Measurements from ENCODE around the gene PKHD1. TPM values are rescaled to one million over a fixed set of nuclear protein-coding genes. Genes with fewer than 3 reads are reported as not detected.

The PKHD1 gene
- total and polyA plus RNA-seq, 4 donors, result 0.06 TPM; not detected in 3

- WGBS, 2 donors, result 93 to 94% methylated on average over 9 of the region's 9 CpGs
- H3K9me3 ChIP-seq (ENCODE audit: control insufficient read depth, low read length), result no peaks in the 10 kb centered on the region
- DNase-seq (no peak), ATAC-seq (ENCODE audit: low FRiP score) (no peak)
- H3K4me1 ChIP-seq (ENCODE audit: control insufficient read depth in 1 of 2, insufficient read depth in 2 of 2, low read length in 2 of 2), result no peaks in the 10 kb centered on the region
- intact Hi-C loops (cut with DNase I), result no loop called here
- peaks cover 0 to 2% of the 10 kb centered on the region in 2 donors for H3K27me3 ChIP-seq (ENCODE audit: control insufficient read depth in 1 of 2, insufficient read depth in 2 of 2, low read length in 1 of 2)
- H3K36me3 ChIP-seq (ENCODE audit: control insufficient read depth in 1 of 2, insufficient read depth in 2 of 2, low read length in 1 of 2), result no peaks in the 10 kb centered on the region
- H3K27ac ChIP-seq (ENCODE audit: low read depth in 1 of 2, low read length in 2 of 2), result no peak overlapping the region
- no peak overlapping the region for H3K4me3 ChIP-seq (ENCODE audit: low read length in 2 of 2)
Measured at GRCh38 chr6:51976374-51976773, 111.0 kb downstream of the PKHD1 start.

GRCh38 chr6:51972659-51973058 lies 114.8 kb downstream of the PKHD1 start:
- no peaks in the 10 kb centered on the region for H3K36me3 ChIP-seq (ENCODE audit: control insufficient read depth in 1 of 2, insufficient read depth in 2 of 2, low read length in 1 of 2)
- H3K4me3 ChIP-seq (ENCODE audit: low read length in 2 of 2), result no peak overlapping the region
- DNase-seq (no peak), ATAC-seq (ENCODE audit: low FRiP score) (no peak)
- peaks cover 0 to 2% of the 10 kb centered on the region in 2 donors for H3K27me3 ChIP-seq (ENCODE audit: control insufficient read depth in 1 of 2, insufficient read depth in 2 of 2, low read length in 1 of 2)
- 56 to 61% methylated on average over 3 of the region's 3 CpGs for WGBS, 2 donors
- H3K4me1 ChIP-seq (ENCODE audit: control insufficient read depth in 1 of 2, insufficient read depth in 2 of 2, low read length in 2 of 2), result no peaks in the 10 kb centered on the region
- no peak overlapping the region for H3K27ac ChIP-seq (ENCODE audit: low read depth in 1 of 2, low read length in 2 of 2)
- intact Hi-C loops (cut with DNase I), result no loop called here
- no peaks in the 10 kb centered on the region for H3K9me3 ChIP-seq (ENCODE audit: control insufficient read depth, low read length)

GRCh38 chr6:51968265-51968664 lies 119.1 kb downstream of the PKHD1 start:
- H3K27me3 ChIP-seq (ENCODE audit: control insufficient read depth in 1 of 2, insufficient read depth in 2 of 2, low read length in 1 of 2), result no peaks in the 10 kb centered on the region
- no peak for DNase-seq

GRCh38 chr6:51965222-51965801 lies 122.1 kb downstream of the PKHD1 start:
- H3K27me3 ChIP-seq (ENCODE audit: control insufficient read depth in 1 of 2, insufficient read depth in 2 of 2, low read length in 1 of 2), result no peaks in the 10 kb centered on the region
- no peak for DNase-seq
- 56 to 66% methylated on average over 3 of the region's 3 CpGs for WGBS, 2 donors
- intact Hi-C loops (cut with DNase I), result no loop called here
- no peaks in the 10 kb centered on the region for H3K36me3 ChIP-seq (ENCODE audit: control insufficient read depth in 1 of 2, insufficient read depth in 2 of 2, low read length in 1 of 2)
- H3K4me1 ChIP-seq (ENCODE audit: control insufficient read depth in 1 of 2, insufficient read depth in 2 of 2, low read length in 2 of 2), result no peaks in the 10 kb centered on the region
- no peak overlapping the region for H3K4me3 ChIP-seq (ENCODE audit: low read length in 2 of 2)
- no peak for ATAC-seq (ENCODE audit: low FRiP score)
- no peaks in the 10 kb centered on the region for H3K9me3 ChIP-seq (ENCODE audit: control insufficient read depth, low read length)
- H3K27ac ChIP-seq (ENCODE audit: low read depth in 1 of 2, low read length in 2 of 2), result no peak overlapping the region

More at GRCh38 chr6:51968265-51968664, 119.1 kb downstream of the PKHD1 start:
- intact Hi-C loops (cut with DNase I), result no loop called here
- Histone ChIP-seq H3K36me3 (ENCODE audit: control insufficient read depth in 1 of 2, insufficient read depth in 2 of 2, low read length in 1 of 2) (no peaks in the 10 kb centered on the region), H3K9me3 (ENCODE audit: control insufficient read depth, low read length) (no peaks in the 10 kb centered on the region), H3K4me1 (ENCODE audit: control insufficient read depth in 1 of 2, insufficient read depth in 2 of 2, low read length in 2 of 2) (no peaks in the 10 kb centered on the region), H3K27ac (ENCODE audit: low read depth in 1 of 2, low read length in 2 of 2) (no peak overlapping the region), H3K4me3 (ENCODE audit: low read length in 2 of 2) (no peak overlapping the region)
- WGBS, 2 donors, result 78 to 83% methylated on average over 2 of the region's 2 CpGs
- ATAC-seq (ENCODE audit: low FRiP score), result no peak

GRCh38 chr6:51963980-51964379 lies 123.4 kb downstream of the PKHD1 start:
- H3K4me1 ChIP-seq (ENCODE audit: control insufficient read depth in 1 of 2, insufficient read depth in 2 of 2, low read length in 2 of 2), result no peaks in the 10 kb centered on the region
- no peak overlapping the region for H3K4me3 ChIP-seq (ENCODE audit: low read length in 2 of 2)
- WGBS, 2 donors, result 29 to 42% methylated on average over 4 of the region's 4 CpGs
- intact Hi-C loops (cut with DNase I), result no loop called here
- H3K27me3 ChIP-seq (ENCODE audit: control insufficient read depth in 1 of 2, insufficient read depth in 2 of 2, low read length in 1 of 2), result no peaks in the 10 kb centered on the region
- ATAC-seq (ENCODE audit: low FRiP score) (no peak), DNase-seq (no peak)
- H3K9me3 ChIP-seq (ENCODE audit: control insufficient read depth, low read length), result no peaks in the 10 kb centered on the region
- no peak overlapping the region for H3K27ac ChIP-seq (ENCODE audit: low read depth in 1 of 2, low read length in 2 of 2)
- H3K36me3 ChIP-seq (ENCODE audit: control insufficient read depth in 1 of 2, insufficient read depth in 2 of 2, low read length in 1 of 2), result no peaks in the 10 kb centered on the region

GRCh38 chr6:51962354-51962753 lies 125.1 kb downstream of the PKHD1 start:
- Histone ChIP-seq H3K36me3 (ENCODE audit: control insufficient read depth in 1 of 2, insufficient read depth in 2 of 2, low read length in 1 of 2) (no peaks in the 10 kb centered on the region), H3K27ac (ENCODE audit: low read depth in 1 of 2, low read length in 2 of 2) (no peak overlapping the region), H3K4me3 (ENCODE audit: low read length in 2 of 2) (no peak overlapping the region), H3K9me3 (ENCODE audit: control insufficient read depth, low read length) (no peaks in the 10 kb centered on the region), H3K4me1 (ENCODE audit: control insufficient read depth in 1 of 2, insufficient read depth in 2 of 2, low read length in 2 of 2) (no peaks in the 10 kb centered on the region), H3K27me3 (ENCODE audit: control insufficient read depth in 1 of 2, insufficient read depth in 2 of 2, low read length in 1 of 2) (no peaks in the 10 kb centered on the region)
- WGBS, 2 donors, result 76 to 82% methylated on average over 1 of the region's 1 CpG
- ATAC-seq (ENCODE audit: low FRiP score) (no peak), DNase-seq (no peak)
- intact Hi-C loops (cut with DNase I), result no loop called here

GRCh38 chr6:51960419-51960818 lies 127.0 kb downstream of the PKHD1 start:
- Histone ChIP-seq H3K4me3 (ENCODE audit: low read length in 2 of 2) (no peak overlapping the region), H3K27me3 (ENCODE audit: control insufficient read depth in 1 of 2, insufficient read depth in 2 of 2, low read length in 1 of 2) (no peaks in the 10 kb centered on the region), H3K9me3 (ENCODE audit: control insufficient read depth, low read length) (no peaks in the 10 kb centered on the region), H3K27ac (ENCODE audit: low read depth in 1 of 2, low read length in 2 of 2) (no peak overlapping the region), H3K36me3 (ENCODE audit: control insufficient read depth in 1 of 2, insufficient read depth in 2 of 2, low read length in 1 of 2) (no peaks in the 10 kb centered on the region), H3K4me1 (ENCODE audit: control insufficient read depth in 1 of 2, insufficient read depth in 2 of 2, low read length in 2 of 2) (no peaks in the 10 kb centered on the region)
- DNase-seq, result no peak
- intact Hi-C loops (cut with DNase I), result no loop called here
- no peak for ATAC-seq (ENCODE audit: low FRiP score)
- WGBS, 2 donors, result 31 to 34% methylated on average over 2 of the region's 2 CpGs

GRCh38 chr6:51959744-51960383 lies 127.5 kb downstream of the PKHD1 start:
- ATAC-seq (ENCODE audit: low FRiP score) (no peak), DNase-seq (peak; percentile 61 to 86)
- intact Hi-C loops (cut with DNase I), result loop anchor here (1.0 to 5.0 kb wide), 3 partner anchors 103 to 1148 kb away; no protein-coding TSS in a partner anchor

GRCh38 chr6:51954681-51955080 lies 132.7 kb downstream of the PKHD1 start:
- ATAC-seq (ENCODE audit: low FRiP score) (no peak), DNase-seq (no peak)
- Histone ChIP-seq H3K9me3 (ENCODE audit: control insufficient read depth, low read length) (no peaks in the 10 kb centered on the region), H3K4me1 (ENCODE audit: control insufficient read depth in 1 of 2, insufficient read depth in 2 of 2, low read length in 2 of 2) (no peaks in the 10 kb centered on the region), H3K4me3 (ENCODE audit: low read length in 2 of 2) (no peak overlapping the region), H3K27ac (ENCODE audit: low read depth in 1 of 2, low read length in 2 of 2) (no peak overlapping the region), H3K36me3 (ENCODE audit: control insufficient read depth in 1 of 2, insufficient read depth in 2 of 2, low read length in 1 of 2) (no peaks in the 10 kb centered on the region), H3K27me3 (ENCODE audit: control insufficient read depth in 1 of 2, insufficient read depth in 2 of 2, low read length in 1 of 2) (no peaks in the 10 kb centered on the region)
- WGBS, 2 donors, result 72 to 84% methylated on average over 3 of the region's 3 CpGs
- intact Hi-C loops (cut with DNase I), result loop anchor here (5.0 kb wide), 2 partner anchors 97 to 1142 kb away; no protein-coding TSS in a partner anchor

More at GRCh38 chr6:51959744-51960383, 127.5 kb downstream of the PKHD1 start:
- H3K9me3 ChIP-seq (ENCODE audit: control insufficient read depth, low read length), result no peaks in the 10 kb centered on the region
- WGBS, 2 donors, result 15 to 16% methylated on average over 6 of the region's 6 CpGs
- H3K36me3 ChIP-seq (ENCODE audit: control insufficient read depth in 1 of 2, insufficient read depth in 2 of 2, low read length in 1 of 2), result no peaks in the 10 kb centered on the region
- H3K4me1 ChIP-seq (ENCODE audit: control insufficient read depth in 1 of 2, insufficient read depth in 2 of 2, low read length in 2 of 2), result no peaks in the 10 kb centered on the region
- no peak overlapping the region for H3K27ac ChIP-seq (ENCODE audit: low read depth in 1 of 2, low read length in 2 of 2)
- no peaks in the 10 kb centered on the region for H3K27me3 ChIP-seq (ENCODE audit: control insufficient read depth in 1 of 2, insufficient read depth in 2 of 2, low read length in 1 of 2)
- H3K4me3 ChIP-seq (ENCODE audit: low read length in 2 of 2), result no peak overlapping the region
